IPS-18c (cell line): ENCODE measurements around the gene ATP2C1.
"Not testable (repeated sequence)": the region's sequence is repeated elsewhere in the genome, so short reads cannot be mapped to it uniquely, and the experiment has no call there.

Experiments used
- H3K4me3 ChIP-seq: 2 replicates; pipeline ENCODE4 v1.7.0; 2013; ENCODE audit warnings: low read depth, mild to moderate bottlenecking, low read length, moderate library complexity; ENCODE audit not compliant: insufficient read depth
- H3K9me3 ChIP-seq: one replicate; pipeline ENCODE4 v1.6.1; 2013; ENCODE audit warnings: mild to moderate bottlenecking, low read length, moderate library complexity; ENCODE audit not compliant: control insufficient read depth, insufficient read depth

ATP2C1 gene, protein sequence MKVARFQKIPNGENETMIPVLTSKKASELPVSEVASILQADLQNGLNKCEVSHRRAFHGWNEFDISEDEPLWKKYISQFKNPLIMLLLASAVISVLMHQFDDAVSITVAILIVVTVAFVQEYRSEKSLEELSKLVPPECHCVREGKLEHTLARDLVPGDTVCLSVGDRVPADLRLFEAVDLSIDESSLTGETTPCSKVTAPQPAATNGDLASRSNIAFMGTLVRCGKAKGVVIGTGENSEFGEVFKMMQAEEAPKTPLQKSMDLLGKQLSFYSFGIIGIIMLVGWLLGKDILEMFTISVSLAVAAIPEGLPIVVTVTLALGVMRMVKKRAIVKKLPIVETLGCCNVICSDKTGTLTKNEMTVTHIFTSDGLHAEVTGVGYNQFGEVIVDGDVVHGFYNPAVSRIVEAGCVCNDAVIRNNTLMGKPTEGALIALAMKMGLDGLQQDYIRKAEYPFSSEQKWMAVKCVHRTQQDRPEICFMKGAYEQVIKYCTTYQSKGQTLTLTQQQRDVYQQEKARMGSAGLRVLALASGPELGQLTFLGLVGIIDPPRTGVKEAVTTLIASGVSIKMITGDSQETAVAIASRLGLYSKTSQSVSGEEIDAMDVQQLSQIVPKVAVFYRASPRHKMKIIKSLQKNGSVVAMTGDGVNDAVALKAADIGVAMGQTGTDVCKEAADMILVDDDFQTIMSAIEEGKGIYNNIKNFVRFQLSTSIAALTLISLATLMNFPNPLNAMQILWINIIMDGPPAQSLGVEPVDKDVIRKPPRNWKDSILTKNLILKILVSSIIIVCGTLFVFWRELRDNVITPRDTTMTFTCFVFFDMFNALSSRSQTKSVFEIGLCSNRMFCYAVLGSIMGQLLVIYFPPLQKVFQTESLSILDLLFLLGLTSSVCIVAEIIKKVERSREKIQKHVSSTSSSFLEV

GRCh38 chr3:130893376-130894129 lies at the start of gene ATP2C1:
Gene ATP2C1, plus strand, starts transcription at chr3:130894084. Its CDS starts 686 bp downstream, at chr3:130894770.
- H3K9me3 ChIP-seq: no peaks in the 10 kb centered on the region
- H3K4me3 ChIP-seq: peak within 1 kb of the TSS; percentile 93

DNA sequence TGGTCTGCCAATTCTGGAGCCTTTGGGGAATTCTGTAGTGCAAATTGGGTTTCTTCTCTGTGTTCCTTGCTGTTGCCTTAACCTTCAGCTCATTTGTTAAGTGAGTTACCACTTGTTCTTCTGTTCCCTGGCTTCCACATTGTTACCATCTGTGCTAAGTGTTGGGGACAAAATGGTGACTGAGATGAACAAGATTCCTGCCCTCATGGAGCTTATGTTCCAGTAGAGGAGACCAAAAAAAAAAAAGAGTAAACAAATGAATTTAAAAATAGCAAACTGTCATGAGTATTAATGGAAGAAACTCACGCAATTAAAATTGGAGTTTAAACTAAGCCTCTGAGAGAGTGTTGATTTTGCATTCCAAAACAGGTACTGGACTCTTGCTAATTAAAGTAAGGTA lies 49.4 kb upstream of the ATP2C1 start:
- Histone ChIP-seq H3K9me3 (peaks cover 2% of the 10 kb centered on the region), H3K4me3 (no peak overlapping the region)

DNA sequence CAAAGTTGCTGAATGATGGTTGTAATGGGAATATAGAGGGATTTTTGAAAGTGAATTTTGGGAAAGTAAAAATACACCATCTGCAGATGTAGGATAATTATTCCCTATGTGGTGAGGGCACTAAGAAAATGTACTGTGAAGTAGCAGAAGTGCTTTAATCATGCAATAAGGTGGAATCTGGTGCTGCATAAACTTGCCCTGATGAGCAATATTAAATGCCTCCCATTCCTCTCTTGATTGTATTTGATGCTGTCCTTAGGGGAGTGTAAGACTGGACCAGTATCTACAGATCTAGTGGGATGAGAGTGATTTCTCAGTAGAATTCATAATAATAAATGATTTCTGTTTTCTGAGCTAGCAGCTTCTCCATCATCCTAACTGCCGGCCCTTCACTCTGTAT lies 47.7 kb upstream of the ATP2C1 start:
- Histone ChIP-seq H3K4me3 (no peak overlapping the region), H3K9me3 (peaks cover 2% of the 10 kb centered on the region)

DNA sequence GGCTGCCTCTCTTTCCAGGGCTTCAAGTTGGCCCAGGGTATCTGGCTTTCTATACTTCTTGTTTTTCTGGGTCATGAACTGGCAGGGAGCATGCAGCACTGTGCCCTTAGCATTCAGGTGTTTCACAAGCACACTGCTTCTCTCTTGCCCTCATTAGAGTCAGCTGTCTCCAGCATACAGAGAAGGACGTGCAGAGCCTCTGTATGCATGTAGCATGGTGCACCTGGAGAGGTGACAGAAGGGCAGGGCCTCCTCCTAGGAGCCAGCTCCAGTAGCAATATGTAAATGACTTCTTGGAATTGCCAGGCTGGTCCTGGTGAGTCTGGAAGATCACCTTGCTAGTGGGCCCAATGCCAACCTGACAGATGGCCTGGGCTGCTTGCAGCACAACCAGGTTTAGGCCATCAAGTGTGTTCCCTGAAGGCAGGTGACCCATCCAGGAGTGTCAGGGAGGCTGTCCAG lies 44.8 kb upstream of the ATP2C1 start:
- H3K4me3 ChIP-seq: no peak overlapping the region
- peaks cover 2% of the 10 kb centered on the region for H3K9me3 ChIP-seq

- no peak overlapping the region for H3K4me3 ChIP-seq
- H3K9me3 ChIP-seq: peaks cover 2% of the 10 kb centered on the region
Observed at GRCh38 chr3:130850044-130850797, 43.7 kb upstream of the ATP2C1 start.

DNA sequence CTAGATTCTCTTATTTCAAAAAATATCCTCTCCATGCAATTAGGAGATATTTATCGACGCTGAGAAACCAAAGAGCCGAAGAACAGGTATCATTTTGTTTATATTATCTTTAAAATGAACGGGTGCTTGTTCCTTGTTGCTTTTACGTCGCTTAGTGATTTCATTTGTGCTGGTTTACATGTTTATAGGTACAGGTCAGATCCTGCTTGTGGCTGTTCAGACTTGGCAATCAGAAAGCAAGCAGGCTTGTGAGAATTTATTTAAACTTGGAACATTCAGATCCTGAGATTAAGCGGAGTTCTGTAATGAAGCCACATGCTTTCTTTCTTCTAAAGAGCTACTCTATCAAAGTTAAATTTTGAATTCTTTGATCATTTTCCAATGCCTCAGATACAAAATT lies 43.0 kb upstream of the ATP2C1 start:
- Histone ChIP-seq H3K9me3 (peaks cover 2% of the 10 kb centered on the region), H3K4me3 (no peak overlapping the region)

DNA sequence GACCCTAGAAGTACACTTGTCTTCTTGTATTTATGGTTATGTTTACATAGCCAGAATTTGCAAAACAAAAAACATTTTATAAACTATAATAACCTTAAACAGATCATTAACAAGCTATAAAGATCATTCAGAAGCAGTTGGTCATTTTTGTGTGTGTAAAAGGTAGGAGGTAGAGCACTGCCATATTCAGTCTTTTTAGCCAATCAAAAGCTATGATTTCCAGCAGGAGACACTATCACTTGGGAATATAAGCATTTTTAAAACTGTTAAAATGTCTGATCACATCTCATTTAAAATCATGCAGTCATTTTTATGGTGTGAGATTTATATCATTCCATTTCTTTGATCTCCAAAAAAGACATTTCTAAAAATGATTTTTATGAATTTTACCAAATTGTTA lies 42.6 kb upstream of the ATP2C1 start:
- Histone ChIP-seq H3K9me3 (peaks cover 2% of the 10 kb centered on the region), H3K4me3 (no peak overlapping the region)

DNA sequence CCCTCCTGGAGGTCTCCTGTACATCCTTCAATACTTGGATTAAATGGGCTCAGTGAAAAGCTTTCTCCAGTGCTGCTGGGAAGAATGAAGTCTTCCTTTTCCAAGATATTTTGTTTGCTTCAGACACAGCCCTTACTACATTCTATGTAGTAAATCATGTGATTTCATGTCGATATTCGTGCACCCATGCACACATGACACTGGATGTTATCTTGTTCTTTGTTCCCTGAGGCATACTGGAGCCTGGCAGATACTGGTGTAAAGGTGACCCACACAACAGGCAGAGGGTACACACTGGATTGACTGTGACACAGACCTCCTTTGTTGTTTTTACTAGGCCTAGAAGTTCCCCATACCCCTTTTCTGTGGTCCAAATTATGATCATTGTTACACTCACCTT lies 40.3 kb upstream of the ATP2C1 start:
- H3K9me3 ChIP-seq: peaks cover 2% of the 10 kb centered on the region
- H3K4me3 ChIP-seq: no peak overlapping the region

DNA sequence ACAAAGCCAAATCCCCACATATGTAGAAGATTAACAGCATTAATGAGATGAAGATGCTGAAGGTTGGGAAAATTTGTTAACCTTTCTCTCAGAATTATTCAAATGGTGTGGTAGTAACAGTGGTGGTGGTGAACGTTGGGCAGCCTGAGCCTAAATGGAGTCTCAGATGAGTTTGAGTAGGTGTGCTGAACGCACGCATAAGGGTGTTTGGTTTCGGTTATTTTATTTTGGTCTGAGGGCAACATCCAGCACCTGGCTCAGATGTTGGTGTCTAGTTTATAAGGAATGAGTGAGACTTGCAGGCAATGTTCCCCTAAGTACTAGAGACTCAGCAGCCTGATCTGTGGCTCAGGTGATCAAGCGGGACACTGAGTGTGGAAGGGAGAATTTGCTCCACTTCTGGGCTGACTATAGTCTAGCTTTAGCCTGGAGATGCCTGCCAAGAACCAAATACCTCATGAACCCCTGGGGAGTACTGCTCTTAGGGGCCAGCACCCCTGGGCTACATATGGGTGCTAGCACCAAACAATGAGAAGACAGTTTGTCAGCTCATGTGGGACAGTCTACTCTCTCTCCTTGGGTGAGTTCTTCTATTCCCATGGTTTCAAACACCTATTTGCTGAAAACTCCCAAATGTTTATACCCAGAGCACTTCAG lies 39.5 kb upstream of the ATP2C1 start:
- Histone ChIP-seq H3K4me3 (no peak overlapping the region), H3K9me3 (no peaks in the 10 kb centered on the region)

DNA sequence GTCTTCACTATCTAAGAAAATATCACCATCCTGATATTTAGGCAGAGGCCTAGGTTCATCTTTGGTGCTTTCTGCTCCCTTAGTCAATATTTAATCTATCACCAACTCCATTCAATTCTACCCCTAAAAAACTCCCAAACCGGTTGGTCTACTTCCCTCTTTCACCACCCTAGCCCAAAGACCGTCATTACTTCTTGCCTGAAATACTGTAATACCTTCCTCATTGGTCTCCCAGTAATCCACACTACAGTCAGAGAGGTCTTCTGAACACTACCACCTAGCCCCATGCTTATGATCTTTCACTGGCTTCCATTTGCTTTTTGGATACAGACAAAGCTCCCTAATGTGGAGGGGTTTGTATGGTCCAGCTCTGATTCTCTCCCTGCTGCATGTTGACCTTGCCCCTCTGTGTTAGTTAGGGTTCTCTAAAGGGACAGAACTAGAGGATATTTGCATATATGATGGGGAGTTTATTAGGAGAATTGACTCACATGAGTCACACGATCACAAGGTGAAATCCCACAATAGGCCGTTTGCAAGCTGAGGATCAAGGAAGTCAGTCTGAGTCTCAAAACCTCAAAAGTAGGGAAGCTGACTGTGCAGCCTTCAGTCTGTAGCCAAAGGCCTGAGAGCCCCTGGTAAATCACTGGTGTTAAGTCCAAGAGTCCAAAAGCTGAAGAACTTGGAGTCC lies 36.4 kb upstream of the ATP2C1 start:
- Histone ChIP-seq H3K9me3 (no peaks in the 10 kb centered on the region), H3K4me3 (no peak overlapping the region)

DNA sequence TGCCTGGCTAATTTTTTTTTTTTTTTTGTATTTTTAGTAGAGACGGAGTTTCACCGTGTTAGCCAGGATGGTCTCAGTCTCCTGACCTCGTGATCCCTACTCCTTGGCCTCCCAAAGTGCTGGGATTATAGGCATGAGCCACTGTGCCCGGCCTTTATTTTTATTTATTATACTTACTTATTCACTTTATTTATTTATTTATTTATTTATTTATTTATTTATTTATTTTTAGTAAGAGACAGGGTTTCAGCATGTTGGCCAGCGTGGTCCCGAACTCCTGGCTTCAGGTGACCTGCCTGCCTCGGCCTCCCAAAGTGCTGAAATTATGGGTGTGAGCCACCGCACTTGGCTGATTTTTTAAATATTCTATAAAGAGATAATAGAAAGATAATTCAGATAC lies 31.8 kb upstream of the ATP2C1 start:
- not testable (repeated sequence) for H3K4me3 ChIP-seq, H3K9me3 ChIP-seq

DNA sequence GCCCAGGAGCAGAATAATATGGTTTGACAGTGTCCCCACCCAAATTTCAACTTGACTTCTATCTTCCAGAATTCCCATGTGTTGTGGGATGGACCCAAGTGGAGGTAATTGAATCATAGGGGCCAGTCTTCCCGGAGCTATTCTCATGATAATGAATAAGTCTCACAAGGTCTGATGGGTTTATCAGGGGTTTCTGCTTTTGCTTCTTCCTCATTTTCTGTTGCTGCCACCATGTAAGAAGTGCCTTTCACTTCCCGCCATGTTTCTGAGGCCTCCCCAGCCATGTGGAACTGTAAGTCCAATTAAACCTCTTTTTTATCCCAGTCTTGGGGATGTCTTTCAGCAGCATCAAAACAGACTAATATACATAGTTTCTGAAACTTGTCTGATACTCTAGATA lies 28.4 kb upstream of the ATP2C1 start:
- Histone ChIP-seq H3K4me3 (no peak overlapping the region), H3K9me3 (no peaks in the 10 kb centered on the region)

- no peaks in the 10 kb centered on the region for H3K9me3 ChIP-seq
- H3K4me3 ChIP-seq: no peak overlapping the region
Observed at GRCh38 chr3:130866327-130866726, 27.6 kb upstream of the ATP2C1 start.

DNA sequence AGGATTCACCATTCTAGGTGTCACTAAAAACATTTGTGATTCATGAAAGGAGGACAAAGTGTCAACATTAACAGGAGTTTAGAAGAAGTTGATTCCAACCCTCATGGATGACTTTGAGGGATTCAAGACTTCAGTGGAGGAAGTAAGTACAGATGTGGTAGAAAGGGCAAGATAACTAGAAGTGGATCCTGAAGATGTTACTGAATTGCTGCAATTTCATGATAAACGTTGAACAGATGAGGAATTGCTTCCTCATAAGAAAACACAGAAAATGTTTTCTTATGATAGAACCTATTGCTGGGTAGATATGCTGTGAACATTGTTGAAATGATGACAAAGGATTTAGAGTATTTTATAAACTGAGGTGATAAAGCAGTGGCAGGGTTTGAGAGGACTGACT lies 23.5 kb upstream of the ATP2C1 start:
- no peaks in the 10 kb centered on the region for H3K9me3 ChIP-seq
- no peak overlapping the region for H3K4me3 ChIP-seq

DNA sequence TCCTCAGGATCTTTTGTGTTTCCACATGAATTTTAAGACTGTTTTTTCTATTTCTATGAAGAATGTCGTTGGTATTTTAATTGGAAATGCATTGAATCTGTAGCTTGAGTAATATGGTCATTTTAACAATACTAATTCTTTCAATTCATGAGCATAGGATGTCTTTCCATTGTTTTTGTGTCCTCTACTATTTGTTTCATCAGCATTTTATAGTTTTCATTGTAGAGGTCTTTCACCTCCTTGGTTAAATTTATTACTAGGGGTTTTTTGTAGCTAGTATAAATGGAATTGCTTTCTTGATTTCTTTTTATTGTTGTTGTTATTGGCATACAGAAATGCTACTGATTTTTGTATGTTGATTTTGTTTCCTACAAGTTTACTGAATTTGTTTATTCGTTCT lies 17.3 kb upstream of the ATP2C1 start:
- H3K4me3 ChIP-seq: no peak overlapping the region
- no peaks in the 10 kb centered on the region for H3K9me3 ChIP-seq

GRCh38 chr3:130878464-130878863 lies 15.4 kb upstream of the ATP2C1 start:
- no peak overlapping the region for H3K4me3 ChIP-seq
- H3K9me3 ChIP-seq: no peaks in the 10 kb centered on the region
